AG09319 (cell line): ENCODE data around the gene C2orf15.

Experiments used
- DNase-seq: peaks from one replicate; pipeline ENCODE4 v3.0.0-alpha.2; 2010; ENCODE audit warnings: low read depth; ENCODE audit errors: extremely low read depth
- CTCF ChIP-seq: IDR thresholded peaks from 2 replicates; pipeline ENCODE4 v1.5.1; 2011; ENCODE audit warnings: low read depth, mild to moderate bottlenecking, inconsistent platforms, low read length, moderate library complexity

Gene C2orf15

GRCh38 chr2:99141110-99142108 lies at the start of gene C2orf15:
Gene C2orf15, plus strand, starts transcription at chr2:99141707. Its CDS starts 8,852 bp downstream, at chr2:99150559.
- peak; percentile 37 for DNase-seq
- TF ChIP-seq CTCF, result no peak

GRCh38 chr2:99096728-99097127 lies 44.8 kb upstream of the C2orf15 start:
- DNase-seq, result no peak
- no peak for TF ChIP-seq CTCF

GRCh38 chr2:99101697-99102096 lies 39.8 kb upstream of the C2orf15 start:
- no peak for TF ChIP-seq CTCF
- no peak for DNase-seq

- no peak for DNase-seq
- TF ChIP-seq CTCF, result no peak
Measured at GRCh38 chr2:99104006-99104405, 37.5 kb upstream of the C2orf15 start.

GRCh38 chr2:99106913-99107312 lies 34.6 kb upstream of the C2orf15 start:
- no peak for DNase-seq
- TF ChIP-seq CTCF, result no peak

- DNase-seq, result no peak
- TF ChIP-seq CTCF, result no peak
Measured at GRCh38 chr2:99111236-99111635, 30.3 kb upstream of the C2orf15 start.

GRCh38 chr2:99111945-99112344 lies 29.6 kb upstream of the C2orf15 start:
- TF ChIP-seq CTCF, result no peak

More at GRCh38 chr2:99111945-99112344, 29.6 kb upstream of the C2orf15 start:
- no peak for DNase-seq
